GM10248 (cell line): ENCODE results near the gene SERGEF.

Experiments
- CTCF ChIA-PET: fragments of 300-600 bp; sonication (Branson Sonifier 250); formaldehyde crosslinking; extraction: SDS; loops from one replicate; lab custom pipeline; 2021; ENCODE audit warnings: antibody characterized with exemption; lab: Yijun Ruan, JAX
- POLR2A ChIA-PET: fragments of 350-650 bp; sonication (Branson Sonifier 250); formaldehyde crosslinking; extraction: SDS; loops from one replicate; lab custom pipeline; 2020; ENCODE audit warnings: antibody characterized with exemption; lab: Yijun Ruan, JAX
- DNase-seq: peaks from one replicate; pipeline ENCODE4 v3.0.0; 2012; ENCODE audit errors: extremely low spot score
- TF ChIP-seq, protein P1 (sequence below): IDR thresholded peaks from 2 replicates; pipeline ENCODE4 v1.5.1; 2012; ENCODE audit warnings: mild to moderate bottlenecking, low read depth; ENCODE audit errors: extremely low read depth, missing control alignments, control extremely low read depth

SERGEF gene

DNA sequence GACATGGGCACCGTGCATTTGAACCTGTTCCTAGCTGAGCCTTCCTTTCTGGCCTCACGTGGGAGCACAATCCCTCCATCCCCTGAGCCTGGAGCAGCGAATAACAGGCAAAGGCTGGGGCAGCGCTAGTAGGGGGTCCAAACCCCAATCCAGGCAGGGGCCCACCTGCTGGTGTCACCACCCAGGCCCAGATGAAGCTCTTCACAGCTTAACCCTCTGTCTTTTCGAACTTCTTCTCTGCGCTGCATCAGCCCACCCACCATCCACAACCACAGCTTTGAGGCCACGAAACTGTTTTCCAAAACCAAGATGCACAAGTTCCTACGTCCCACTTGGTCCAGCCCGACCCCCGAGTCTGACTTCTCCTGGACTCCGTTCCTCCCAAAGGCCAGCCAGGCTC, 266.8 kb downstream of the SERGEF start:
- TF ChIP-seq, protein P1, sequence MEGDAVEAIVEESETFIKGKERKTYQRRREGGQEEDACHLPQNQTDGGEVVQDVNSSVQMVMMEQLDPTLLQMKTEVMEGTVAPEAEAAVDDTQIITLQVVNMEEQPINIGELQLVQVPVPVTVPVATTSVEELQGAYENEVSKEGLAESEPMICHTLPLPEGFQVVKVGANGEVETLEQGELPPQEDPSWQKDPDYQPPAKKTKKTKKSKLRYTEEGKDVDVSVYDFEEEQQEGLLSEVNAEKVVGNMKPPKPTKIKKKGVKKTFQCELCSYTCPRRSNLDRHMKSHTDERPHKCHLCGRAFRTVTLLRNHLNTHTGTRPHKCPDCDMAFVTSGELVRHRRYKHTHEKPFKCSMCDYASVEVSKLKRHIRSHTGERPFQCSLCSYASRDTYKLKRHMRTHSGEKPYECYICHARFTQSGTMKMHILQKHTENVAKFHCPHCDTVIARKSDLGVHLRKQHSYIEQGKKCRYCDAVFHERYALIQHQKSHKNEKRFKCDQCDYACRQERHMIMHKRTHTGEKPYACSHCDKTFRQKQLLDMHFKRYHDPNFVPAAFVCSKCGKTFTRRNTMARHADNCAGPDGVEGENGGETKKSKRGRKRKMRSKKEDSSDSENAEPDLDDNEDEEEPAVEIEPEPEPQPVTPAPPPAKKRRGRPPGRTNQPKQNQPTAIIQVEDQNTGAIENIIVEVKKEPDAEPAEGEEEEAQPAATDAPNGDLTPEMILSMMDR: no peak
- POLR2A ChIA-PET: no interaction called here
- DNase-seq: no peak
- CTCF ChIA-PET: interaction anchor here (1.6 to 5.0 kb wide), 3 partner anchors 14 to 245 kb away, joined by 3 to 31 read pairs (median 7); no protein-coding TSS in a partner anchor

DNA sequence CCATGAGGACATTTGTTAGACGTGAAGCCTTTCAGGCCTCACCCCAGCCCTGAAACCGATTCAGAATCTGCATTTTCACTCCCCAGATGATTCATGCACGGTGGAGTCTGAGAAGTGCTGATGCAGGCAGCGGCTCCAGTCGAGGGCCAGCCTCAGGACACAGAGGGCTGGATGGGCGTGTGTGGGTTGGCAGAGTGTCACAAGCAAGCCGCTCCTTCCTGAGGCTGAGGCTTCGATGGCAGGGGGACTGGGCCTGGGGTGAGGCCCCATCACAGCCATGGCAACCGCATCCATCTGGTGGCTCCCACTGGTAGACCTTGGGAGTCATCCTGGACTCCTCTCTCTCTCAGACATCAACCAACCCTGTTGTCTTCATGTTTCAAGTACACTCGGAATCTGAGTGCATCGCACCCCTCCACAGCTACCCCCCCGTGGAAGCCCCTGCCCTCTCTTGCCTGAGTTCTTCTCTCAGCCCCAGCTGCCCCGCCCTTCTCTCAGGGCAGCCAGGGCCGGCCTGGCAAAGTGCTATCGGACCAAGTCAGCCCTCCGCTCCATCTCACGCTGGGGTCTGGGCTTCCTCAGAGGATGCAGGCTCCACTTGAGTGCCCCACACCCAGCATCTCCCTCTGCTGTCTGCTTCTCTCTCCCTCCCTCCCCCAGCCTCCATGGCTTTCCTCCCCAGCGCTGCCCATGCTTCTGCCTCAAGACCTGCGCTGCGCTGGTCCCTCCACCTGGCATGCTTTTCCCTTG, 267.6 kb downstream of the SERGEF start:
- POLR2A ChIA-PET: no interaction called here
- TF ChIP-seq, protein P1: no peak
- CTCF ChIA-PET: interaction anchor here (1.6 to 5.0 kb wide), 3 partner anchors 14 to 240 kb away, joined by 3 to 31 read pairs (median 16); no protein-coding TSS in a partner anchor
- no peak for DNase-seq

DNA sequence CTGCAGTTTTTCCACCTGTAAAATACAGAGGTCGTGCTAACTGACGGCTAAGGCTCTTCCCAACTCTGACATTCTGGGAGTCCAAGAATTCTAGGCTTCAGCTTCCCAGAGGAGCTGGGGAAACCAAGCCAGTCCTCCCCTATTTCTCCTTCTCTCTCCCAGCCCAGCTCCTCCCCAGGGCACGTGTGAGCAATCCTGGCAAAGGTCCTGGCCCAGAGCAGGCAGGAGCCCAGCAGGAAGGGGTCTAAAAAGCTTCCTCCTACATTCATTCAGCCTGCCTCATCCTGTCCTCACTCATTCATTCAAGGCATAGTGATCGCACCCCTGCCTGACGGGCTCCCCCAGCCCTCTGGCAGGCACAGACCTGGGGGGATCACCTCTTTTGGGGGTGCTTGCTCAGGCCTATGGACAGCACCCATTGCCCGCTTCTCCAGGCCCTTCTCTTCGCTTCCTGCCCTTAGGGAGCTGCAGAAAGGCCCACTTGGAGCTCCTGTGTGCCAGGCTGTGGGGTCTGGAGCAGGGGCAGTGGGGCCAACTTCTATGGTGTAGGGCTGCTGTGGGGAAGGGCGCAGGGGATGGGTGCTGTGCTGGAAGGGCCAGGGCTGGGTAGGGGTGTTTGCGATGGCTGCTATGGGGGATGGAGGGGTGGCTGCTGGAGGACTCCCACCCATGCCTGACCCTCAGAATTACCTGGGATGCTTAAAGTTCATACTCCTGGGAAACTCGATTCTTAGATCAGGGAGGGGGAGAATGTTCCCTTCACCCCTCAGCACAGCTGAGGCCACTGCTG, 268.5 kb downstream of the SERGEF start:
- POLR2A ChIA-PET: no interaction called here
- TF ChIP-seq, protein P1: no peak
- CTCF ChIA-PET: interaction anchor here (0.9 to 2.3 kb wide), 4 partner anchors 13 to 236 kb away, joined by 3 to 16 read pairs (median 5); no protein-coding TSS in a partner anchor
- no peak for DNase-seq

- no peak for DNase-seq
- ChIA-PET CTCF (interaction anchor here (0.9 to 2.3 kb wide), 4 partner anchors 13 to 237 kb away, joined by 3 to 16 read pairs (median 5); no protein-coding TSS in a partner anchor), POLR2A (no interaction called here)
- TF ChIP-seq, protein P1: no peak
Measured at GRCh38 chr11:17743808-17744119, 269.1 kb downstream of the SERGEF start.

GRCh38 chr11:17743026-17743807, 269.6 kb downstream of the SERGEF start:
- TF ChIP-seq, protein P1: no peak
- ChIA-PET CTCF (interaction anchor here (1.2 to 2.3 kb wide), 3 partner anchors 12 to 236 kb away, joined by 4 to 16 read pairs (median 6); no protein-coding TSS in a partner anchor), POLR2A (no interaction called here)
- no peak for DNase-seq

GRCh38 chr11:17742019-17742418, 270.8 kb downstream of the SERGEF start:
- DNase-seq: no peak
- ChIA-PET CTCF (interaction anchor here (0.9 to 4.8 kb wide), 3 partner anchors 12 to 237 kb away, joined by 3 to 38 read pairs (median 5); no protein-coding TSS in a partner anchor), POLR2A (no interaction called here)
- TF ChIP-seq, protein P1: no peak
